ENCODE results near the gene SLC17A9. TPM values are rescaled to one million over a fixed set of nuclear protein-coding genes. Genes with fewer than 3 reads are reported as not detected.

SLC17A9 gene
- total and polyA plus RNA-seq, 2 of the 8 experiments (the other 6 are each of a cell fraction or from before 2014, with no cell fraction given): 23.5 to 35.2 TPM

DNA sequence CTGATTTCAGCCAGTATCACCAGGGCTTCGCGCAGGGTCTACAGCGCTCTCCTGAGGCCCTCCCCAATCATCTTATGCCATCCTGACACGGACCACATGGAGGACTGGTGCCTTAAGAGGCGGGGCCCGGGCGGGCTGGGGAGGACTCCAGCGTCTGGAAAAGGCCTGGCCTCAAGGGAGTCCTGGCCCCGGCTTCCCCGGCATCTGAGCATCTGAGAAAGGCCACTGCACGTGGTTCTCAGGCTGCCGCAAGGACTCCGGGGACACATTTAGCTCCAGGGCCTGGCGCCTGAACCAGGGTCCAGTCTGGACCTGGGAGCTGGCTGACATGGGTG is 32.9 kb downstream of the SLC17A9 start:
- 89% methylated on average over 14 of the region's 14 CpGs; no CpG with 5 or more reads in 1 of the 2 experiments for WGBS, 2 experiments (ENCODE audit: extremely low coverage in 1 of 2, insufficient coverage in 1 of 2, insufficient read length in 1 of 2, insufficient replicate concordance in 2 of 2, low coverage in 1 of 2, low lambda C conversion rate in 2 of 2, missing lambda C conversion rate in 1 of 2)
- H4K5ac ChIP-seq (ENCODE audit: insufficient read length, low read depth, low read length): no peak overlapping the region
- CTCF ChIA-PET (ENCODE audit: partially characterized antibody): interaction anchor here (1.2 to 3.7 kb wide), 2 partner anchors 10 to 48 kb away, joined by 3 to 13 read pairs; no protein-coding TSS in a partner anchor
- TF ChIP-seq CBX5 (IDR thresholded peaks at IDR 0.05; ENCODE audit: low read depth, low read length): no peak
- TF ChIP-seq GABPA (IDR thresholded peaks at IDR 0.05; ENCODE audit: borderline replicate concordance, insufficient read depth, low read length): no peak
- TF ChIP-seq SUZ12 (IDR thresholded peaks at IDR 0.05; ENCODE audit: low read length): no peak
- no peak for TF ChIP-seq KDM4A (IDR thresholded peaks at IDR 0.05; ENCODE audit: low read depth, low read length, severe bottlenecking)
- TF ChIP-seq TEAD4 (IDR thresholded peaks at IDR 0.05; ENCODE audit: low read depth, low read length): no peak
- TF ChIP-seq KDM5A (IDR thresholded peaks at IDR 0.05; ENCODE audit: low read length): no peak
- no peak for TF ChIP-seq SP2 (IDR thresholded peaks at IDR 0.05; ENCODE audit: low read length)
- TF ChIP-seq, protein P1, sequence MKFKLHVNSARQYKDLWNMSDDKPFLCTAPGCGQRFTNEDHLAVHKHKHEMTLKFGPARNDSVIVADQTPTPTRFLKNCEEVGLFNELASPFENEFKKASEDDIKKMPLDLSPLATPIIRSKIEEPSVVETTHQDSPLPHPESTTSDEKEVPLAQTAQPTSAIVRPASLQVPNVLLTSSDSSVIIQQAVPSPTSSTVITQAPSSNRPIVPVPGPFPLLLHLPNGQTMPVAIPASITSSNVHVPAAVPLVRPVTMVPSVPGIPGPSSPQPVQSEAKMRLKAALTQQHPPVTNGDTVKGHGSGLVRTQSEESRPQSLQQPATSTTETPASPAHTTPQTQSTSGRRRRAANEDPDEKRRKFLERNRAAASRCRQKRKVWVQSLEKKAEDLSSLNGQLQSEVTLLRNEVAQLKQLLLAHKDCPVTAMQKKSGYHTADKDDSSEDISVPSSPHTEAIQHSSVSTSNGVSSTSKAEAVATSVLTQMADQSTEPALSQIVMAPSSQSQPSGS (IDR thresholded peaks at IDR 0.05; ENCODE audit: low read length): no peak
- no peak for TF ChIP-seq USF2 (IDR thresholded peaks at IDR 0.05; ENCODE audit: low read length)
- no peak for TF ChIP-seq EP300 (IDR thresholded peaks at IDR 0.05; ENCODE audit: borderline replicate concordance in 1 of 2, low read depth in 2 of 2, low read length in 2 of 2)
- TF ChIP-seq SP4 (IDR thresholded peaks at IDR 0.05; ENCODE audit: low read length): no peak
- no peak for TF ChIP-seq BACH1 (IDR thresholded peaks at IDR 0.05; ENCODE audit: low read length)

More for the DNA sequence above, 32.9 kb downstream of the SLC17A9 start:
- Histone ChIP-seq H4K20me1 (replicated peaks in 1 of 2; ENCODE audit: control insufficient read depth in 1 of 2, insufficient read depth in 2 of 2, low read length in 2 of 2) (no peaks in the 10 kb centered on the region), H3K79me2 (ENCODE audit: control insufficient read depth in 1 of 2, insufficient read depth in 2 of 2, low read length in 2 of 2) (no peaks in the 10 kb centered on the region), H3K79me1 (ENCODE audit: low read depth, low read length) (no peaks in the 10 kb centered on the region), H4K91ac (replicated peaks; ENCODE audit: insufficient read length, low read length) (no peak overlapping the region), H2BK12ac (ENCODE audit: low read depth, low read length) (no peak overlapping the region), H3K14ac (ENCODE audit: insufficient read length) (no peak overlapping the region), H4K8ac (ENCODE audit: extremely low read depth, insufficient read depth, low read length) (no peak overlapping the region), H2BK5ac (ENCODE audit: low read depth, low read length) (no peak overlapping the region), H3K4me2 (ENCODE audit: insufficient read depth in 1 of 2, low read depth in 2 of 2, low read length in 2 of 2) (no peak overlapping the region), H3K4ac (replicated peaks; ENCODE audit: insufficient read length, low read depth, low read length) (no peak overlapping the region), H2BK120ac (replicated peaks; ENCODE audit: low read depth, low read length) (no peak overlapping the region), H3K9me3 (ENCODE audit: insufficient read depth in 2 of 2, low read depth in 1 of 2, low read length in 1 of 2) (no peaks in the 10 kb centered on the region), H2BK20ac (ENCODE audit: low read length) (no peak overlapping the region), H2AFZ (ENCODE audit: low read length) (no peak overlapping the region), H3K9ac (replicated peaks in 1 of 4; ENCODE audit: extremely low read depth in 1 of 4, low read depth in 3 of 4, low read length in 3 of 4) (no peak overlapping the region), H3K27ac (ENCODE audit: low read depth, low read length) (no peak overlapping the region), H3K4me1 (replicated peaks in 1 of 4; ENCODE audit: control insufficient read depth in 3 of 4, insufficient read depth in 4 of 4, low read length in 3 of 4) (peaks cover 0 to 20% (median 7%) of the 10 kb centered on the region in 4 experiments; a peak in 5 of 7 replicates), H2AK5ac (ENCODE audit: low read depth, low read length) (no peak overlapping the region), H3K23ac (ENCODE audit: insufficient read length) (no peak overlapping the region), H2BK15ac (ENCODE audit: low read length) (no peak overlapping the region), H3K36me3 (ENCODE audit: control insufficient read depth in 2 of 4, insufficient read depth in 4 of 4, low read length in 3 of 4) (no peaks in the 10 kb centered on the region), H3K18ac (ENCODE audit: extremely low read depth, low read length) (no peak overlapping the region), H3K4me3 (ENCODE audit: extremely low read depth in 1 of 4, insufficient read depth in 2 of 4, low read depth in 3 of 4, low read length in 4 of 4) (no peak overlapping the region), H3K56ac (replicated peaks; ENCODE audit: insufficient read length, low read depth, low read length) (no peak overlapping the region), H3K23me2 (ENCODE audit: low read depth, low read length) (no peaks in the 10 kb centered on the region), H3K27me3 (replicated peaks in 1 of 4; ENCODE audit: control insufficient read depth in 3 of 4, extremely low read depth in 1 of 4, insufficient read depth in 3 of 4, low read length in 3 of 4) (no peaks in the 10 kb centered on the region)
- no peak for FAIRE-seq
- POLR2A ChIA-PET (ENCODE audit: partially characterized antibody): interaction anchor here (1.3 to 2.7 kb wide), 4 partner anchors 9 to 100 kb away, joined by 3 to 9 read pairs (median 4); no protein-coding TSS in a partner anchor
- DNase-seq (ENCODE audit: low read depth in 1 of 2, low spot score in 2 of 2): no peak

Measured in H1 (cell line).